H1 (cell line): Measurements from ENCODE around the gene SLC2A4RG. TPM values are rescaled to one million over a fixed set of nuclear protein-coding genes. Genes with fewer than 3 reads are reported as not detected.

ENCODE experiments used
- CTCF ChIA-PET: fragments of 300-600 bp; sonication (Branson Sonifier 250); formaldehyde crosslinking; loops from one replicate; lab custom pipeline; 2021; ENCODE audit not compliant: partially characterized antibody; lab: Charles Lee
- POLR2A ChIA-PET: fragments of 300-600 bp; sonication (Branson Sonifier 250); formaldehyde crosslinking; loops from one replicate; lab custom pipeline; 2021; ENCODE audit warnings: inconsistent platforms; ENCODE audit not compliant: partially characterized antibody; lab: Charles Lee
- DNase-seq, 2 experiments: peaks; one replicate each; pipeline versions ENCODE4 v3.0.0 to v3.0.0-alpha.2; 2010 to 2022; ENCODE audit warnings: low spot score in 2 of 2, low read depth in 1 of 2, mixed read lengths in 1 of 2
- FAIRE-seq: peaks from 2 replicates; lab custom pipeline; 2011; peaks lifted over from hg19 to GRCh38; lab: Jason Lieb, UNC
- H2AFZ ChIP-seq: 2 replicates; pipeline ENCODE4 v1.8.1; 2012; ENCODE audit warnings: low read length, inconsistent platforms
- H2AK5ac ChIP-seq: 2 replicates; pipeline ENCODE4 v1.6.1; 2013; ENCODE audit warnings: low read depth, low read length
- H2BK120ac ChIP-seq: replicated peaks from 2 replicates; pipeline ENCODE3; 2013; ENCODE audit warnings: low read depth, low read length, inconsistent platforms
- H2BK12ac ChIP-seq: 2 replicates; pipeline ENCODE4 v1.6.1; 2013; ENCODE audit warnings: low read depth, low read length
- H2BK15ac ChIP-seq: 2 replicates; pipeline ENCODE4 v1.6.1; 2013; ENCODE audit warnings: low read length
- H2BK20ac ChIP-seq: 2 replicates; pipeline ENCODE4 v1.6.1; 2013; ENCODE audit warnings: low read length
- H2BK5ac ChIP-seq: 2 replicates; pipeline ENCODE4 v1.6.1; 2013; ENCODE audit warnings: low read depth, low read length
- H3K14ac ChIP-seq: 2 replicates; pipeline ENCODE4 v1.6.1; 2013; ENCODE audit warnings: inconsistent platforms; ENCODE audit not compliant: insufficient read length
- H3K18ac ChIP-seq: 2 replicates; pipeline ENCODE4 v1.6.1; 2013; ENCODE audit warnings: low read length; ENCODE audit errors: extremely low read depth
- H3K23ac ChIP-seq: 2 replicates; pipeline ENCODE4 v1.6.1; 2013; ENCODE audit warnings: inconsistent platforms; ENCODE audit not compliant: insufficient read length
- H3K23me2 ChIP-seq: 2 replicates; pipeline ENCODE4 v1.6.1; 2013; ENCODE audit warnings: low read depth, low read length
- H3K27ac ChIP-seq: 2 replicates; pipeline ENCODE4 v1.6.1; 2011; ENCODE audit warnings: low read depth, low read length, inconsistent platforms
- H3K27me3 ChIP-seq, 4 experiments: replicated peaks in 1 of 4; 1 replicate in 1 of 4; 2 replicates in 3 of 4; pipeline versions ENCODE4 v1.6.1 to v1.8.1; 2011 to 2013; ENCODE audit warnings: low read length in 3 of 4, mild to moderate bottlenecking in 3 of 4, inconsistent platforms in 2 of 4, mixed read lengths in 2 of 4, moderate library complexity in 1 of 4; ENCODE audit not compliant: control insufficient read depth in 3 of 4, insufficient read depth in 3 of 4; ENCODE audit errors: extremely low read depth in 1 of 4
- H3K36me3 ChIP-seq, 4 experiments: 2 replicates each; pipeline versions ENCODE4 v1.6.1 to v1.8.1; 2011 to 2013; ENCODE audit warnings: mild to moderate bottlenecking in 4 of 4, low read length in 3 of 4, moderate library complexity in 2 of 4, control low read depth in 1 of 4, inconsistent platforms in 1 of 4; ENCODE audit not compliant: insufficient read depth in 4 of 4, control insufficient read depth in 2 of 4
- H3K4ac ChIP-seq: replicated peaks from 2 replicates; pipeline ENCODE3; 2013; ENCODE audit warnings: low read length, low read depth, mixed read lengths, inconsistent platforms; ENCODE audit not compliant: insufficient read length
- H3K4me1 ChIP-seq, 4 experiments: replicated peaks in 1 of 4; 1 replicate in 1 of 4; 2 replicates in 3 of 4; pipeline versions ENCODE4 v1.6.1 to v1.8.1; 2011 to 2013; ENCODE audit warnings: low read length in 3 of 4, inconsistent platforms in 2 of 4, mixed read lengths in 1 of 4; ENCODE audit not compliant: insufficient read depth in 4 of 4, control insufficient read depth in 3 of 4
- H3K4me2 ChIP-seq, 2 experiments: 2 replicates each; pipeline versions ENCODE4 v1.6.1 to v1.8.1; 2011 to 2013; ENCODE audit warnings: low read depth in 2 of 2, low read length in 2 of 2, control low read depth in 1 of 2, inconsistent platforms in 1 of 2, mild to moderate bottlenecking in 1 of 2; ENCODE audit not compliant: insufficient read depth in 1 of 2
- H3K4me3 ChIP-seq, 4 experiments: fragments of 200-600, 300-600 bp in 1 of 4; sonication (generic), shearing (Covaris generic), sonication (Bioruptor Twin) in 1 of 4; 2 replicates each; pipeline versions ENCODE4 v1.5.1 to v1.8.1; 2011 to 2016; ENCODE audit warnings: low read length in 4 of 4, low read depth in 3 of 4, control low read depth in 2 of 4, inconsistent platforms in 2 of 4, mild to moderate bottlenecking in 2 of 4, mixed read lengths in 1 of 4, moderate library complexity in 1 of 4; ENCODE audit not compliant: insufficient read depth in 2 of 4; ENCODE audit errors: extremely low read depth in 1 of 4
- H3K56ac ChIP-seq: replicated peaks from 2 replicates; pipeline ENCODE3; 2013; ENCODE audit warnings: low read depth, mild to moderate bottlenecking, mixed read lengths, low read length, inconsistent platforms; ENCODE audit not compliant: insufficient read length
- H3K79me1 ChIP-seq: 2 replicates; pipeline ENCODE4 v1.6.1; 2013; ENCODE audit warnings: low read depth, low read length, control low read depth
- H3K79me2 ChIP-seq, 2 experiments: 2 replicates each; pipeline versions ENCODE4 v1.6.1 to v1.8.1; 2012 to 2013; ENCODE audit warnings: low read length in 2 of 2, mild to moderate bottlenecking in 2 of 2, inconsistent platforms in 1 of 2; ENCODE audit not compliant: insufficient read depth in 2 of 2, control insufficient read depth in 1 of 2
- H3K9ac ChIP-seq, 4 experiments: replicated peaks in 1 of 4; 1 replicate in 1 of 4; 2 replicates in 3 of 4; pipeline versions ENCODE4 v1.6.1 to v1.8.1; 2011 to 2013; ENCODE audit warnings: low read depth in 3 of 4, low read length in 3 of 4, control low read depth in 2 of 4, mild to moderate bottlenecking in 2 of 4, moderate library complexity in 2 of 4, inconsistent platforms in 1 of 4; ENCODE audit errors: extremely low read depth in 1 of 4
- H3K9me3 ChIP-seq, 2 experiments: 2 replicates each; pipeline versions ENCODE4 v1.6.1 to v1.8.1; 2012 to 2013; ENCODE audit warnings: mild to moderate bottlenecking in 2 of 2, moderate library complexity in 2 of 2, control low read depth in 1 of 2, inconsistent platforms in 1 of 2, low read depth in 1 of 2, low read length in 1 of 2, mixed read lengths in 1 of 2; ENCODE audit not compliant: insufficient read depth in 2 of 2
- H4K20me1 ChIP-seq, 2 experiments: replicated peaks in 1 of 2; 2 replicates each; pipeline versions ENCODE3 to v1.8.1; 2011 to 2013; ENCODE audit warnings: inconsistent platforms in 2 of 2, low read length in 2 of 2, mild to moderate bottlenecking in 1 of 2; ENCODE audit not compliant: insufficient read depth in 2 of 2, control insufficient read depth in 1 of 2
- H4K5ac ChIP-seq: 2 replicates; pipeline ENCODE4 v1.6.1; 2013; ENCODE audit warnings: low read length, low read depth, mixed read lengths, inconsistent platforms; ENCODE audit not compliant: insufficient read length
- H4K8ac ChIP-seq: 2 replicates; pipeline ENCODE4 v1.8.0; 2013; ENCODE audit warnings: mild to moderate bottlenecking, moderate library complexity, low read length, inconsistent platforms; ENCODE audit not compliant: insufficient read depth; ENCODE audit errors: extremely low read depth
- H4K91ac ChIP-seq: replicated peaks from 2 replicates; pipeline ENCODE3; 2013; ENCODE audit warnings: low read length, mixed read lengths, inconsistent platforms; ENCODE audit not compliant: insufficient read length
- BACH1 ChIP-seq: IDR thresholded peaks from 2 replicates; pipeline ENCODE4 v1.6.1; 2012; ENCODE audit warnings: low read length, improper control_type of control experiment
- CBX5 ChIP-seq: fragments of 300-800, 300-1000 bp; sonication (generic); IDR thresholded peaks from 2 replicates; pipeline ENCODE4 v1.7.1; 2016; ENCODE audit warnings: antibody characterized with exemption, low read length, low read depth
- CTBP2 ChIP-seq: IDR thresholded peaks from 2 replicates; pipeline ENCODE4 v1.7.0; 2011; ENCODE audit warnings: borderline replicate concordance, mild to moderate bottlenecking, moderate library complexity, mixed read lengths, low read length; ENCODE audit not compliant: insufficient read depth, insufficient read length
- PHF8 ChIP-seq: fragments of 200-600 bp; sonication (generic); conservative IDR thresholded peaks from 2 replicates; pipeline ENCODE4 v1.7.1; 2012; ENCODE audit warnings: low read depth, mild to moderate bottlenecking, inconsistent platforms, low read length, moderate library complexity
- RAD21 ChIP-seq, 2 experiments: IDR thresholded peaks in 1 of 2; conservative IDR thresholded peaks in 1 of 2; 2 replicates each; pipeline ENCODE4 v1.6.1; 2011; ENCODE audit warnings: low read depth in 2 of 2, low read length in 2 of 2, improper control_type of control experiment in 1 of 2, inconsistent platforms in 1 of 2, mild to moderate bottlenecking in 1 of 2, moderate library complexity in 1 of 2
- SP1 ChIP-seq: IDR thresholded peaks from 2 replicates; pipeline ENCODE4 v1.6.1; 2011; ENCODE audit warnings: low read depth, low read length
- SP2 ChIP-seq: IDR thresholded peaks from 2 replicates; pipeline ENCODE4 v1.6.1; 2012; ENCODE audit warnings: mild to moderate bottlenecking, low read length, inconsistent platforms
- SRF ChIP-seq: IDR thresholded peaks from 2 replicates; pipeline ENCODE4 v1.6.1; 2011; ENCODE audit warnings: mild to moderate bottlenecking, low read depth, low read length, moderate library complexity
- TAF7 ChIP-seq: optimal IDR thresholded peaks from 2 replicates; pipeline ENCODE3; 2011; ENCODE audit warnings: low read depth, mild to moderate bottlenecking, inconsistent platforms, low read length, moderate library complexity, borderline replicate concordance
- TBP ChIP-seq: IDR thresholded peaks from 2 replicates; pipeline ENCODE4 v1.6.1; 2011; ENCODE audit warnings: low read depth, low read length, improper control_type of control experiment
- ZNF274 ChIP-seq: IDR thresholded peaks from 2 replicates; pipeline ENCODE4 v1.7.0; 2012; ENCODE audit warnings: low read length, borderline replicate concordance; ENCODE audit errors: extremely low read depth
- WGBS, 2 experiments: shearing (Covaris generic) in 1 of 2; methylation state at CpG; one replicate each; pipeline versions ENCODE4 v1.1.6 to v1.1.7; 2013 to 2015; ENCODE audit warnings: low lambda C conversion rate in 2 of 2, mixed read lengths in 2 of 2, inconsistent platforms in 1 of 2, low coverage in 1 of 2, missing lambda C conversion rate in 1 of 2; ENCODE audit not compliant: insufficient replicate concordance in 2 of 2, insufficient coverage in 1 of 2, insufficient read length in 1 of 2; ENCODE audit errors: extremely low coverage in 1 of 2, missing lambda C conversion rate in 1 of 2; 5-methylcytosine and 5-hydroxymethylcytosine counted together
- polyA plus RNA-seq, 7 experiments: library from polyadenylated mRNA; depleted of rRNA in 3 of 7; stranded (reverse) in 5 of 7; unstranded in 2 of 7; fragments of >200 nt in 5 of 7; fragments of 200-250 nt in 2 of 7; gene quantifications; 1 replicate in 5 of 7; 2 replicates in 1 of 7; 4 replicates in 1 of 7; pipeline versions ENCODE4 v1.2.1 to v1.2.3, GENCODE V29; 2011 to 2013; ENCODE audit warnings: missing spikeins in 2 of 7, mixed read lengths in 2 of 7
- total RNA-seq: library from RNA; stranded (reverse); fragmentation: NEBNext Ultra II Directional; extraction: Animal tissue kit (Norgen Biotek cat#: 25700); gene quantifications from 2 replicates; pipeline ENCODE4 v1.2.1, GENCODE V29; 2021
- TF ChIP-seq, protein P1 (sequence below): IDR thresholded peaks from 2 replicates; pipeline ENCODE4 v1.6.1; 2012; ENCODE audit warnings: low read length, inconsistent platforms

SLC2A4RG gene
- total and polyA plus RNA-seq, 2 of the 8 experiments (the other 6 are each of a cell fraction or from before 2014, with no cell fraction given): 15.9 to 29.1 TPM

DNA sequence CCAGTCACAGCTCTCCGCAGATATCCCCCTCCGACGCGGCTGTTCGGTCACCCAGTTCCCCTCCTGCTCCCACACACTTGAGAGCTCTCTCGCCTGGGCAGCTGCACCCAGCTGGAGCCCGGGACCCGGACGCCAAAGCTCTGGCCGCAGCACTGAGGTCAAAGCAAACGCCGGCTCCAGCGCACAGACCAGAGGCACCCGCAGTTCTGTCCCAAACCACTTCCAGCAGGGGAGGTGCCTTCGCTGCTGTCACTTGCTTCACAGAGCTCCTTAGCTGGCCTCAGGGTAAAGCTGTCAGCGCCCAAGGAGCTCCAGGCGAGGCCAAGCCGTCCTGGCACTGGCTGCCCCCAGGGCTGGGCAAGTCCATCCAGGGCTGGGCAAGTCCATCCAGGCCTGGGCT lies 27.9 kb downstream of the SLC2A4RG start:
- H3K36me3 ChIP-seq: peaks cover 0 to 4% (median 1%) of the 10 kb centered on the region in 4 experiments; a peak in 2 of 8 replicates
- peaks cover 0 to 2% of the 10 kb centered on the region in 2 experiments for H4K20me1 ChIP-seq
- no peak overlapping the region for H2BK5ac ChIP-seq
- no peak overlapping the region for H3K4me3 ChIP-seq
- no peak overlapping the region for H3K14ac ChIP-seq
- H2BK20ac ChIP-seq: no peak overlapping the region
- ChIA-PET POLR2A (interaction anchor here (0.6 kb wide), 1 partner anchor 206 kb away, joined by 3 read pairs; no protein-coding TSS in a partner anchor), CTCF (interaction anchor here (1.0 to 4.5 kb wide), 2 partner anchors 8 to 232 kb away, joined by 3 to 29 read pairs; no protein-coding TSS in a partner anchor)
- H3K56ac ChIP-seq: no peak overlapping the region
- H3K27me3 ChIP-seq: no peaks in the 10 kb centered on the region
- H3K27ac ChIP-seq: no peak overlapping the region
- no peak overlapping the region for H2AK5ac ChIP-seq
- H4K5ac ChIP-seq: no peak overlapping the region
- H3K4ac ChIP-seq: no peak overlapping the region
- no peak overlapping the region for H4K8ac ChIP-seq
- H3K18ac ChIP-seq: no peak overlapping the region
- H4K91ac ChIP-seq: no peak overlapping the region
- H3K23ac ChIP-seq: no peak overlapping the region
- H3K4me2 ChIP-seq: no peak overlapping the region
- no peak overlapping the region for H2BK120ac ChIP-seq
- FAIRE-seq (no peak), DNase-seq (no peak)
- H3K79me2 ChIP-seq: no peaks in the 10 kb centered on the region
- no peak overlapping the region for H3K9ac ChIP-seq
- no peak overlapping the region for H2BK15ac ChIP-seq
- no peaks in the 10 kb centered on the region for H3K9me3 ChIP-seq
- no peaks in the 10 kb centered on the region; the same call in 1 of the 2 replicates for H3K79me1 ChIP-seq
- H2AFZ ChIP-seq: no peak overlapping the region
- 92% methylated on average over 18 of the region's 18 CpGs; no CpG with 5 or more reads in 1 of the 2 experiments for WGBS, 2 experiments
- no peaks in the 10 kb centered on the region; the same call in 1 of the 2 replicates for H3K23me2 ChIP-seq
- H3K4me1 ChIP-seq: no peaks in the 10 kb centered on the region
- no peak overlapping the region for H2BK12ac ChIP-seq
- TF ChIP-seq RAD21 (IDR thresholded peaks at IDR 0.05 in 1 of 2, conservative IDR thresholded peaks at IDR 0.05 in 1 of 2; ENCODE audit: low read depth in 2 of 2, low read length in 2 of 2) (no peak), PHF8 (no peak), TBP (no peak), CBX5 (no peak), ZNF274 (no peak), BACH1 (no peak), CTBP2 (no peak), TAF7 (no peak), SRF (no peak), SP2 (no peak), SP1 (no peak)
- TF ChIP-seq, protein P1, sequence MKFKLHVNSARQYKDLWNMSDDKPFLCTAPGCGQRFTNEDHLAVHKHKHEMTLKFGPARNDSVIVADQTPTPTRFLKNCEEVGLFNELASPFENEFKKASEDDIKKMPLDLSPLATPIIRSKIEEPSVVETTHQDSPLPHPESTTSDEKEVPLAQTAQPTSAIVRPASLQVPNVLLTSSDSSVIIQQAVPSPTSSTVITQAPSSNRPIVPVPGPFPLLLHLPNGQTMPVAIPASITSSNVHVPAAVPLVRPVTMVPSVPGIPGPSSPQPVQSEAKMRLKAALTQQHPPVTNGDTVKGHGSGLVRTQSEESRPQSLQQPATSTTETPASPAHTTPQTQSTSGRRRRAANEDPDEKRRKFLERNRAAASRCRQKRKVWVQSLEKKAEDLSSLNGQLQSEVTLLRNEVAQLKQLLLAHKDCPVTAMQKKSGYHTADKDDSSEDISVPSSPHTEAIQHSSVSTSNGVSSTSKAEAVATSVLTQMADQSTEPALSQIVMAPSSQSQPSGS: no peak
